Measurements from ENCODE around the gene DENND4A. TPM values are rescaled to one million over a fixed set of nuclear protein-coding genes. Genes with fewer than 3 reads are reported as not detected.

Gene DENND4A
- total and polyA plus RNA-seq, 11 donors: 2.7 to 26.6 (median 15.1) TPM

- H3K4me3 ChIP-seq: no peak overlapping the region
- ATAC-seq (no peak), DNase-seq (no peak)
- no peaks in the 10 kb centered on the region for H3K4me1 ChIP-seq
- H3K27me3 ChIP-seq: no peaks in the 10 kb centered on the region
- H3K27ac ChIP-seq: no peak overlapping the region
- intact Hi-C loops (cut with DNase I): no loop called here
- no peaks in the 10 kb centered on the region for H3K9me3 ChIP-seq
- H3K36me3 ChIP-seq: peaks cover 0 to 96% (median 87%) of the 10 kb centered on the region in 9 donors
- TF ChIP-seq POLR2A (IDR thresholded peaks at IDR 0.05) (no peak), CTCF (IDR thresholded peaks at IDR 0.05) (no peak)
- 92 to 96% (median 95%) methylated on average over 4 of the region's 4 CpGs for WGBS, 4 donors
Measured at GRCh38 chr15:65659502-65660052, 132.5 kb downstream of the DENND4A start.

GRCh38 chr15:65655457-65655856, 136.6 kb downstream of the DENND4A start:
- WGBS, 4 donors: 82 to 88% (median 86%) methylated on average over 4 of the region's 4 CpGs
- H3K36me3 ChIP-seq: peaks cover 0 to 91% (median 60%) of the 10 kb centered on the region in 9 donors
- peaks cover 0 to 8% (median 0%) of the 10 kb centered on the region in 12 donors for H3K4me1 ChIP-seq
- no peak overlapping the region for H3K27ac ChIP-seq
- no peak for TF ChIP-seq POLR2A (IDR thresholded peaks at IDR 0.05)
- no peak for TF ChIP-seq CTCF (IDR thresholded peaks at IDR 0.05)
- H3K9me3 ChIP-seq: no peaks in the 10 kb centered on the region
- ATAC-seq (no peak), DNase-seq (no peak)
- no peak overlapping the region for H3K4me3 ChIP-seq
- H3K27me3 ChIP-seq: no peaks in the 10 kb centered on the region
- intact Hi-C loops (cut with DNase I): no loop called here

GRCh38 chr15:65655026-65655425, 137.1 kb downstream of the DENND4A start:
- H3K4me3 ChIP-seq: no peak overlapping the region
- no peak overlapping the region for H3K27ac ChIP-seq
- TF ChIP-seq CTCF (IDR thresholded peaks at IDR 0.05) (no peak), POLR2A (IDR thresholded peaks at IDR 0.05) (no peak)
- H3K36me3 ChIP-seq: peaks cover 0 to 86% (median 55%) of the 10 kb centered on the region in 9 donors
- no peaks in the 10 kb centered on the region for H3K9me3 ChIP-seq
- no peak for ATAC-seq
- no peak for DNase-seq
- 42 to 79% (median 75%) methylated on average over 1 of the region's 1 CpG for WGBS, 4 donors
- no peaks in the 10 kb centered on the region for H3K27me3 ChIP-seq
- peaks cover 0 to 8% (median 0%) of the 10 kb centered on the region in 12 donors for H3K4me1 ChIP-seq
- intact Hi-C loops (cut with DNase I): no loop called here

GRCh38 chr15:65653801-65654521, 138.1 kb downstream of the DENND4A start:
- intact Hi-C loops (cut with DNase I): no loop called here
- Histone ChIP-seq H3K4me1 (peaks cover 0 to 8% (median 0%) of the 10 kb centered on the region in 12 donors), H3K9me3 (no peaks in the 10 kb centered on the region), H3K27ac (no peak overlapping the region), H3K4me3 (no peak overlapping the region), H3K27me3 (no peaks in the 10 kb centered on the region), H3K36me3 (peaks cover 0 to 76% (median 46%) of the 10 kb centered on the region in 9 donors)
- DNase-seq: no peak
- peak in 1 of 4 donors; percentile 37 for ATAC-seq
- 89 to 94% (median 92%) methylated on average over 5 of the region's 5 CpGs for WGBS, 4 donors
- no peak for TF ChIP-seq POLR2A (IDR thresholded peaks at IDR 0.05)
- TF ChIP-seq CTCF (IDR thresholded peaks at IDR 0.05): no peak
